Sigmoid colon (tissue), 7 donors: ENCODE results near the gene SLIT1. TPM values are rescaled to one million over a fixed set of nuclear protein-coding genes. Genes with fewer than 3 reads are reported as not detected.

ENCODE experiments used
- DNase-seq: peaks from one replicate; pipeline ENCODE4 v3.0.0-alpha.2; 2019
- H3K27ac ChIP-seq, 4 donors: fragments of 200-600 bp; sonication (generic); one replicate each; pipeline ENCODE4 v1.5.1; 2016 to 2019; ENCODE audit warnings: mild to moderate bottlenecking in 1 of 4
- H3K27me3 ChIP-seq, 3 donors: fragments of 200-600 bp; sonication (generic); one replicate each; pipeline ENCODE4 v1.5.1; 2019; ENCODE audit warnings: mild to moderate bottlenecking in 1 of 3
- H3K36me3 ChIP-seq, 4 donors: fragments of 200-600 bp; sonication (generic); one replicate each; pipeline ENCODE4 v1.5.1; 2016 to 2019
- H3K4me1 ChIP-seq, 4 donors: fragments of 200-600 bp; sonication (generic); one replicate each; pipeline ENCODE4 v1.5.1; 2017 to 2019
- H3K4me3 ChIP-seq, 4 donors: fragments of 200-600 bp; sonication (generic); one replicate each; pipeline ENCODE4 v1.5.1; 2017 to 2019; ENCODE audit warnings: mild to moderate bottlenecking in 2 of 4, moderate library complexity in 1 of 4
- H3K9me3 ChIP-seq, 4 donors: fragments of 200-600 bp in 3 of 4; sonication (generic) in 3 of 4; one replicate each; pipeline versions ENCODE4 v1.5.1 to v1.6.1; 2013 to 2019
- CTCF ChIP-seq, 4 experiments: fragments of 450-650 bp in 3 of 4; fragments of 200-600 bp in 1 of 4; IDR thresholded peaks; one replicate each; pipeline ENCODE4 v1.5.1; 2016 to 2019; ENCODE audit warnings: antibody characterized with exemption in 4 of 4, mild to moderate bottlenecking in 3 of 4, moderate library complexity in 2 of 4
- EP300 ChIP-seq, 4 donors: sonication (generic); formaldehyde crosslinking; IDR thresholded peaks; one replicate each; pipeline ENCODE4 v1.6.1; 2017; ENCODE audit warnings: antibody characterized with exemption in 4 of 4
- POLR2A ChIP-seq, 2 donors: fragments of 450-650 bp; IDR thresholded peaks; one replicate each; pipeline ENCODE4 v1.6.1; 2016; ENCODE audit warnings: antibody characterized with exemption in 2 of 2, mild to moderate bottlenecking in 2 of 2, moderate library complexity in 2 of 2
- POLR2AphosphoS5 ChIP-seq, 4 donors: sonication (generic); formaldehyde crosslinking; IDR thresholded peaks; one replicate each; pipeline ENCODE4 v1.6.1; 2017; ENCODE audit warnings: antibody characterized with exemption in 4 of 4
- WGBS, 2 donors: extraction: QIAGEN DNeasy Blood & Tissue Kit; methylation state at CpG; one replicate each; pipeline ENCODE4 v1.1.7; 2013; 5-methylcytosine and 5-hydroxymethylcytosine counted together
- intact Hi-C: fragments of 100-400 bp; cut with DNase I; formaldehyde crosslinking; loops from one replicate; pipeline ENCODE4 v1.15.1; 2023
- polyA plus RNA-seq, 3 donors: library from polyadenylated mRNA; stranded (reverse); fragments of 200-250 nt; gene quantifications; one replicate each; pipeline ENCODE4 v1.2.3, GENCODE V29; 2013
- total RNA-seq, 4 donors: library from RNA; depleted of rRNA; stranded (reverse); fragments of >200 nt; gene quantifications; one replicate each; pipeline ENCODE4 v1.1.0, GENCODE V29; 2016
- donor health status: healthy with polysubstance abuse.
- donor health status: Bipolar disorder and iron deficiency.
- donor health status: healthy.

The SLIT1 gene
- total and polyA plus RNA-seq, 7 donors, result under 0.01 to 1.4 (median 0.58) TPM; not detected in 1

- intact Hi-C loops, result no loop called here
Measured at GRCh38 chr10:96998329-96998888, 187.3 kb downstream of the SLIT1 start.

GRCh38 chr10:96996275-96996965 lies 189.3 kb downstream of the SLIT1 start:
- no peak for TF ChIP-seq CTCF (IDR thresholded peaks at IDR 0.05)
- no peak for TF ChIP-seq POLR2A (IDR thresholded peaks at IDR 0.05)
- TF ChIP-seq EP300 (IDR thresholded peaks at IDR 0.05), result no peak
- no peak for TF ChIP-seq POLR2AphosphoS5 (IDR thresholded peaks at IDR 0.05)
- Histone ChIP-seq H3K36me3 (no peaks in the 10 kb centered on the region), H3K9me3 (no peaks in the 10 kb centered on the region), H3K27ac (peak overlapping the region in 1 of 4 donors; percentile 15), H3K4me3 (no peak overlapping the region), H3K4me1 (peaks cover 0 to 25% (median 8%) of the 10 kb centered on the region in 4 donors), H3K27me3 (no peaks in the 10 kb centered on the region)
- no peak for DNase-seq
- intact Hi-C loops, result no loop called here
- WGBS, 2 donors, result 91 to 93% methylated on average over 6 of the region's 6 CpGs

More at GRCh38 chr10:96998329-96998888, 187.3 kb downstream of the SLIT1 start:
- DNase-seq, result no peak
- 86 to 90% methylated on average over 14 of the region's 14 CpGs for WGBS, 2 donors
- Histone ChIP-seq H3K4me3 (no peak overlapping the region), H3K27me3 (no peaks in the 10 kb centered on the region), H3K9me3 (no peaks in the 10 kb centered on the region), H3K4me1 (peaks cover 0 to 21% (median 5%) of the 10 kb centered on the region in 4 donors), H3K27ac (no peak overlapping the region), H3K36me3 (no peaks in the 10 kb centered on the region)
- no peak for TF ChIP-seq POLR2A (IDR thresholded peaks at IDR 0.05)
- TF ChIP-seq CTCF (IDR thresholded peaks at IDR 0.05), result no peak
- TF ChIP-seq POLR2AphosphoS5 (IDR thresholded peaks at IDR 0.05), result no peak
- TF ChIP-seq EP300 (IDR thresholded peaks at IDR 0.05), result no peak

- Histone ChIP-seq H3K9me3 (no peaks in the 10 kb centered on the region), H3K27me3 (no peaks in the 10 kb centered on the region), H3K36me3 (no peaks in the 10 kb centered on the region), H3K27ac (peak overlapping the region in 1 of 4 donors; percentile 15), H3K4me3 (no peak overlapping the region), H3K4me1 (peaks cover 0 to 31% (median 12%) of the 10 kb centered on the region in 4 donors)
- intact Hi-C loops, result no loop called here
- whole genome bisulfite sequencing, 2 donors, result 80 to 85% methylated on average over 4 of the region's 4 CpGs
- TF ChIP-seq CTCF (IDR thresholded peaks at IDR 0.05) (no peak), EP300 (IDR thresholded peaks at IDR 0.05) (no peak), POLR2AphosphoS5 (IDR thresholded peaks at IDR 0.05) (no peak), POLR2A (IDR thresholded peaks at IDR 0.05) (no peak)
- DNase-seq, result no peak
Measured at GRCh38 chr10:96995851-96996250, 189.9 kb downstream of the SLIT1 start.

- intact Hi-C loops, result no loop called here
- Histone ChIP-seq H3K4me1 (peaks cover 0 to 51% (median 20%) of the 10 kb centered on the region in 4 donors), H3K9me3 (no peaks in the 10 kb centered on the region), H3K36me3 (no peaks in the 10 kb centered on the region), H3K27me3 (no peaks in the 10 kb centered on the region), H3K4me3 (no peak overlapping the region), H3K27ac (no peak overlapping the region)
- DNase-seq, result no peak
- no peak for TF ChIP-seq CTCF (IDR thresholded peaks at IDR 0.05)
- TF ChIP-seq EP300 (IDR thresholded peaks at IDR 0.05), result no peak
- TF ChIP-seq POLR2A (IDR thresholded peaks at IDR 0.05), result no peak
- TF ChIP-seq POLR2AphosphoS5 (IDR thresholded peaks at IDR 0.05), result no peak
- WGBS, 2 donors, result 64 to 72% methylated on average over 1 of the region's 1 CpG
Measured at GRCh38 chr10:96992721-96993120, 193.0 kb downstream of the SLIT1 start.
